Peyer's patch (tissue), 4 donors: ENCODE results near the gene GLRX5.

Experiments used
- CTCF ChIP-seq, 6 experiments: fragments of 450-650 bp in 4 of 6; fragments of 200-600 bp in 2 of 6; sonication (generic) in 1 of 6; IDR thresholded peaks; one replicate each; pipeline ENCODE4 v1.5.1; 2017 to 2019; ENCODE audit warnings: antibody characterized with exemption in 6 of 6, mild to moderate bottlenecking in 3 of 6, moderate library complexity in 1 of 6
- POLR2A ChIP-seq, 2 donors: fragments of 450-650 bp; IDR thresholded peaks; one replicate each; pipeline ENCODE4 v1.5.1; 2017; ENCODE audit warnings: antibody characterized with exemption in 2 of 2, mild to moderate bottlenecking in 2 of 2, moderate library complexity in 2 of 2

GRCh38 chr14:95493976-95494375 lies 40.9 kb upstream of the GLRX5 start:
- TF ChIP-seq CTCF (IDR thresholded peaks at IDR 0.05) (no peak), POLR2A (IDR thresholded peaks at IDR 0.05) (no peak)
